Bronchial epithelial cell (primary cell): ENCODE data around the gene ARF5. TPM values are rescaled to one million over a fixed set of nuclear protein-coding genes. Genes with fewer than 3 reads are reported as not detected.

Experiments used
- DNase-seq: peaks from one replicate; pipeline ENCODE4 v3.0.0-alpha.2; 2010; ENCODE audit warnings: low read depth
- FAIRE-seq: peaks from 2 replicates; lab custom pipeline; 2011; peaks lifted over from hg19 to GRCh38; lab: Jason Lieb, UNC
- H3K27me3 ChIP-seq: 2 replicates; pipeline ENCODE4 v1.5.1; 2011; ENCODE audit warnings: low read length; ENCODE audit not compliant: control insufficient read depth, insufficient read depth
- H3K36me3 ChIP-seq: 2 replicates; pipeline ENCODE4 v1.5.1; 2011; ENCODE audit warnings: low read length; ENCODE audit not compliant: control insufficient read depth, insufficient read depth
- H3K4me3 ChIP-seq: 2 replicates; pipeline ENCODE4 v1.5.1; 2011; ENCODE audit warnings: mild to moderate bottlenecking, low read depth, low read length, control low read depth
- total RNA-seq: library from RNA; depleted of rRNA; stranded (reverse); fragments of >200 nt; gene quantifications from 2 replicates; pipeline ENCODE4 v1.2.1, GENCODE V29; 2014
- TF ChIP-seq, protein P1 (sequence below): IDR thresholded peaks from 2 replicates; pipeline ENCODE4 v1.5.1; 2011; ENCODE audit warnings: mild to moderate bottlenecking, moderate library complexity, low read length, control low read depth, inconsistent platforms; ENCODE audit not compliant: insufficient read depth, severe bottlenecking

Gene ARF5
- total RNA-seq, 1 donor from 2014 or later = 207 TPM

DNA sequence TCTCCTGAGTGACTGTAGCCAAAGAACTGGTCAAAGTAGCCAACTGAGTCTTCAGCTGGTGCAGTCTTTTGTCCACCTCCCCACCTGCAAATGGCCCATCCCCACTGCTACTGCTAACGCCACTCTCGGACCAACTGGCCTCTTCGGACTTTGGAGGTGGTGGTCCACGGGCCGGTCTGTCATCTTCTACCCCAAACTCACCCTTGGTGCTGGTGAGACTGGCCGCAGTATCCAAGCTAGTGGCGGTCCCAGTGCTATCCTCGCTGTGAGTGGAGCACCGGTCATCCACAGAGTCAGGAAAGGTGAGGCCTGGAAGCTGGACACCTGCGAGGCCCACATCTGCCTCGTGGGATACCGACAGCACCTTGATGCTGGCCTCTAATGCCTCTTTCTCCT is 3.6 kb upstream of the ARF5 start:
- Histone ChIP-seq H3K27me3 (no peaks in the 10 kb centered on the region), H3K36me3 (peaks cover 9% of the 10 kb centered on the region), H3K4me3 (peak overlapping the region; percentile 80)
- no peak for FAIRE-seq
- TF ChIP-seq, protein P1, sequence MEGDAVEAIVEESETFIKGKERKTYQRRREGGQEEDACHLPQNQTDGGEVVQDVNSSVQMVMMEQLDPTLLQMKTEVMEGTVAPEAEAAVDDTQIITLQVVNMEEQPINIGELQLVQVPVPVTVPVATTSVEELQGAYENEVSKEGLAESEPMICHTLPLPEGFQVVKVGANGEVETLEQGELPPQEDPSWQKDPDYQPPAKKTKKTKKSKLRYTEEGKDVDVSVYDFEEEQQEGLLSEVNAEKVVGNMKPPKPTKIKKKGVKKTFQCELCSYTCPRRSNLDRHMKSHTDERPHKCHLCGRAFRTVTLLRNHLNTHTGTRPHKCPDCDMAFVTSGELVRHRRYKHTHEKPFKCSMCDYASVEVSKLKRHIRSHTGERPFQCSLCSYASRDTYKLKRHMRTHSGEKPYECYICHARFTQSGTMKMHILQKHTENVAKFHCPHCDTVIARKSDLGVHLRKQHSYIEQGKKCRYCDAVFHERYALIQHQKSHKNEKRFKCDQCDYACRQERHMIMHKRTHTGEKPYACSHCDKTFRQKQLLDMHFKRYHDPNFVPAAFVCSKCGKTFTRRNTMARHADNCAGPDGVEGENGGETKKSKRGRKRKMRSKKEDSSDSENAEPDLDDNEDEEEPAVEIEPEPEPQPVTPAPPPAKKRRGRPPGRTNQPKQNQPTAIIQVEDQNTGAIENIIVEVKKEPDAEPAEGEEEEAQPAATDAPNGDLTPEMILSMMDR = no peak
- no peak for DNase-seq

DNA sequence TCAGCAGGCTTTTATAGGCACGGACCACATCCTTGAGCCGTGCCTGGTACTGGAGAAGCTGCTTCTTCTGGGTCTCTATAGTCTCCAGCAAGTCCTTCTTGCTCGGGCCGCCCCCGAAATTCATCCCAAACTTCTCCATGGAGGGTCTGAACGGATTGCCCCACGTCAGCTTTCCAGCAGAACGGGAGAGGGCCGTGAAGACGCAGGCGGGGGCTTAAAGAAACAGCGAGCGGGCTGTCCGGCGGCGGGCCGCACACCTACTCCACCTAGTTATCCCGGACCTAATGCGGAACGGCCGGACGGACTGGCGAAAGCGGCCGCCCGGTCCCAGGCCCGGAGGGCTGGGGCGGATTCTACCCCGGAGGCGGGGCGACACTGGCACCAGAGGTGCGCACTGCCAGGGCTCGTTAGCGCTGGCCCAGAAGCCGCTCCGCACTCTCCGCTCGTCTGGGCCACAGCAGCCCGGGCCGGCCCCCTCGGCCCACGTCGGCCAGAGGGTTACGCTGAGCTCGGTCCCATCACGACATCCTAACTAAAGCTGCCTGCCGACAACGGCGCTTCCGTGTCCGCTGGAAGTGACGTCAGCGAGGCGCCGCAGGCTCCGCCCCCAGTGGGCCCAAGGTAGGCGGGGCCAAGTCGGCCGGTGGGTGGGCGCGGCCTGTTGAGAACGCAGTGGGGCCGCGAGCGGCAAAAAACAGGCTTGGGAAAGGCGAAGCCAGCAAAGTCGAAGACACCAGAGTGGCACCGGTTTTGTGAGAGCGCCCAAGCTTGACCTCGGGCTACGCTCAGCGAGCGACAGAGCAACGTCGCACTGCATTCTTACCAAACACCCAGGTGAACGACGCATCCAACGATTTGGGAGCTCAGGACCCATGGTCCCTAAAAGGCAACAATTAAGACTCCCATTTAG is 2.9 kb upstream of the ARF5 start, which contains the start of gene GCC1:
GCC1 (minus strand) TSS at position 553 of the 910 bp plus-strand sequence; CDS start at position 139, 414 bp downstream.
- H3K27me3 ChIP-seq = no peaks in the 10 kb centered on the region
- H3K36me3 ChIP-seq = peaks cover 12% of the 10 kb centered on the region
- no peak for FAIRE-seq
- DNase-seq = peak; percentile 73
- peak within 1 kb of the TSS; percentile 80 for H3K4me3 ChIP-seq
- TF ChIP-seq, protein P1 = no peak

DNA sequence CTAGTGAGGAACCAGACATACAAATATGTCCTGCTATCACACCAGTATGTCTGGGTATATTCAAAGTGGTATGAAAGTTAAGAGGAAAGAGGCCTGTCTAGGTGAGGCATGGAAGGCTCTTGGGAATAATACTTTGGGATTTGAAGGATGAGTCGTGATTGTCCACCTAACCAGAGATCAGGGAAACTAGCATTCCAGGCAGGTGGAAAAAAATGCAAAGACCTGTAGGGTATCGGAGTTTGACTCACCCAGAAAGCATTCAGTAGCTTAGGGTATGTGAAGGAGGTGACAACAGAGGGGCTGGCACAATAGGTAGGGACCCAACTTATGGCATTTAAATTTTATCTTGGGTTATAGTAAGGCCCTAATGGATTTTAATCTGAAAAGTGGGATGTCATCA is 1.9 kb upstream of the ARF5 start:
- TF ChIP-seq, protein P1 = no peak
- Histone ChIP-seq H3K27me3 (no peaks in the 10 kb centered on the region), H3K36me3 (peaks cover 17% of the 10 kb centered on the region), H3K4me3 (no peak overlapping the region)
- FAIRE-seq (no peak), DNase-seq (peak; percentile 60)

DNA sequence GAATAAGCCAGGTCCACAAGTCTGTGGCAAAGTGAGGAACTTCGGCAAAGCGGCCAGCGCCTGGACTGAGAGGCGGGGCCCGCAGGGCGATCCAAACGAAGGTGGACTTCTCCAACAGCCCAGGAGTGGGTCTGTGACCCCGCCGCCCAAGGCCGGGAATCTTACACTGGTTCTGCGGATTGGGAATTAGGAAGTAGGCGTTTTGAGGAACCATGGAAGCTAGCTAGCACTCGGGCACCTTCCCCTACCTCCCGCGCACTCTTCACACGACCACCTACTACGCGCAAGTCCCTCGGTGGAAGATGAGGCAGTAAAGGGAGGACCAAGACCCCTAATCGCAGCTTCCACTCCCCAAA is 570 bp upstream of the ARF5 start:
- DNase-seq (no peak), FAIRE-seq (no peak)
- H3K36me3 ChIP-seq = peaks cover 13% of the 10 kb centered on the region
- TF ChIP-seq, protein P1 = no peak
- no peaks in the 10 kb centered on the region for H3K27me3 ChIP-seq
- H3K4me3 ChIP-seq = peak overlapping the region; percentile 72

DNA sequence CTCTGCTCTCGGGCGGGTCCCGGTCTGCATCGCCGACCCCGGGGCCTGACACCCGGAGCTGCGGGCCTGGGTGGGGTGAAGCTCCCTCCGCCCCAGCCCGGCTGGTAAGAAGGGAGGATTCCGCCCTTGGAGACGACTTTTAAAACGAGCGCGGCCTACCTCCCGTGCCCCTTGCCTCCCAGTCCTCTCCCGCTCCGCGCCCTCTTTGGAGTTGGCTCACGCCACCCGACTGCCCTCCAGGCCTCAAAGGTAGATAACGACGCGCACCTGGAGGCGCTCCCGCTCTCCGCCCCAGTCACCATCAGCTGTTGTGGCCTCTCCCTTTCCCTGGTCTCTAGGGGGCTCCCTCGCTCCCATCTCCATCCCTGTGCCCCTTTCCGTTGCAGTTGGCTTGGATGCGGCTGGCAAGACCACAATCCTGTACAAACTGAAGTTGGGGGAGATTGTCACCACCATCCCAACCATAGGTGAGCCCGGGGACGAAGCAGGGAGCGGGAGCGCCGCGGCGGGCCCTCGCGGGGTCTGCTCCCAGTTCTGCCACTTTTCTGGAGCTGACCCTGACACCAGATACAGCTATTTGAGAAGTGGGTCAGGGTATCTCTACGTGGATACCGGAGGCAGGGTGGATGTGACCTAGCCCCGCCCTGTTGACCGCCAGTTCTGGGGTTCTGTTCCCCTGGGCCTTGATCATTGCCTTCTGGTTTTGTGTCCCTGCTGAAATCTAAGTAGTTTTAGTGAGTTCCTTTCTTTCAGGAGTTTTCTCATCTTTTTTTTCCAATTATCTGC is 679 bp downstream of the ARF5 start:
- FAIRE-seq (no peak), DNase-seq (peak; percentile 41)
- peak overlapping the region; percentile 72 for H3K4me3 ChIP-seq
- TF ChIP-seq, protein P1 = peak; percentile 73
- no peaks in the 10 kb centered on the region for H3K27me3 ChIP-seq
- H3K36me3 ChIP-seq = peaks cover 13% of the 10 kb centered on the region
